Stimulated activated naive CD4-positive, alpha-beta T cell (primary cell): Measurements from ENCODE around the gene BAHCC1.
"Not testable (repeated sequence)": the region's sequence is repeated elsewhere in the genome, so short reads cannot be mapped to it uniquely, and the experiment has no call there.

ENCODE experiments used
- DNase-seq, 6 experiments: peaks; one replicate each; lab custom pipeline; 2025; lab: John Stamatoyannopoulos, UW

Gene BAHCC1

DNA sequence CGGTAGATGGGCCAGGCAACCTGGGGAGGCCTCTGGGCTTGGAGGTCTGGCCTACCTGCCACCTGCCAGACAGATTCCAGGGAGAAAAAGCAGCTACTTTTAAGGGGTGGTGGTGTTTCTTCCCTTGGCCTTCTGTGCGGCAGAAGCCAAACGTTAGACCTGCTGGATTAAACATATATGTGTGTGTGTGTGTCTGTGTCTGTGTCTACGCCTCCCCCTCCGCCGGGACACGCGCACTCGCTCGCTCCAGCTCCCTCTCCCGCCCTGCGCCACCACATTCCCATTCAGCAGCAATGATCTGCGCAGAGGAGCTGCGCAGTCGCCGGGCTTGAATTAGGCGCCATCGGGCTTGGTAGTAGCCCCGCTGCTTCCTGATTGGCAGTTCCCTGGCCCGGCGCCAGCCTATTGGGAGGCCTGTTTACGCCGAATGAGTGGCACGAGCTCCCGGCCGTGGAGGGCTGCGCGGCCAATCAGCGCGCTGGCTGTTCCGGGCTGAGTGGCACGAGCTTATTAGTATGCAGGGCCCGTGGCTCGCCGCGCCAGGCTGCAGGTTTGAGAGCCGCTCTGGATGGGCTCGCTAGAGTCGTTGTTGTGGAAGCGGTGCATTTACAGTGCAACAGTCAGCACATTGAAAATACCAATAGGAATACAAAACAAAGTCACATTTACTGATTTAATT, at the start of gene BAHCC1:
Gene BAHCC1, plus strand, starts transcription at position 537 of the 679 bp plus-strand sequence. CDS start 4,283 bp downstream, outside the sequence.
- DNase-seq, result peak; percentile 35 to 67 (median 52)

DNA sequence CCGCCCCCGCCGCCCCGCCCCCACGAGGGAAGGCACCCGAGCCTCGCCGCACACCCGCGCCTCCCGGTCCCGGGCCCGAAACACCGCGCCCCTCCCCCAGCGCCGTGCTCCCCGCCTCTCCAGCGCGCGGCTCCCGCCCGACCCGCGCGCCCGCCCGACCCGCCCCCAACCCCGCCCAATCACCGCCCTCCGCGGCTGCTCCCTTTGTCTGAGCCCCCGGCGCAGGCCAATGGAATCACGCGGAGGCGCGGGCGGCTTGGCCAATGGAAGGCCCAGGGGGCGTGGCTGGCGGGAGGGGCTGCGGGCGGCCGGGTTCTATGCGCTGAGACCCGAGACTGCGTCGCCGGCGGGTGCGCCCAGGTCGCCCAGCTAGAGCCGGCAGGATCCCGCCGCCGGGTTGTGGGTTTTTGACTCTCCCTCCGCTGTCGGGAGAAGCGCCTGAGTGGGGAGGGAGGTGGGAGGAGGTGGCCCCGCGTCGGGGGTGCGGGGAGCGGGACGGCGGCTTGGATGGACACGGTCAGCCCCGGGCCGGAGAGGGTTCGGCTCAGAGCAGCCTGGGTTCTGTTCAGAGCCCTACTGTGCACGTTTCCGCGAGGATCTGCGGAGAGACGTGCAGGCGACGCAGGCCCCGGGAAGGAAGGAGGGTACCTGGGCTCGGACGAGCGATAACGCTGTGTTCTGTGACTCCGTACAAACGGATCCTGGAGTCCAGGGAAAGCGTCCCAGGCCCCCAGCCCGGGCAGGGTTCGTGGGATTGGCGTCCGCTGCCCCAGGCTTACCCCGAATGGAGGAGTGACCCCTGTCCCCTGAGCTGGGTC, 49.0 kb upstream of the BAHCC1 start:
- DNase-seq, result peak; percentile 82 to 91 (median 90)

GRCh38 chr17:81346908-81347349, 48.3 kb upstream of the BAHCC1 start:
- DNase-seq, result no peak

- DNase-seq, result no peak
These were observed 47.8 kb upstream of the BAHCC1 start for GRCh38 chr17:81347437-81347836.

DNA sequence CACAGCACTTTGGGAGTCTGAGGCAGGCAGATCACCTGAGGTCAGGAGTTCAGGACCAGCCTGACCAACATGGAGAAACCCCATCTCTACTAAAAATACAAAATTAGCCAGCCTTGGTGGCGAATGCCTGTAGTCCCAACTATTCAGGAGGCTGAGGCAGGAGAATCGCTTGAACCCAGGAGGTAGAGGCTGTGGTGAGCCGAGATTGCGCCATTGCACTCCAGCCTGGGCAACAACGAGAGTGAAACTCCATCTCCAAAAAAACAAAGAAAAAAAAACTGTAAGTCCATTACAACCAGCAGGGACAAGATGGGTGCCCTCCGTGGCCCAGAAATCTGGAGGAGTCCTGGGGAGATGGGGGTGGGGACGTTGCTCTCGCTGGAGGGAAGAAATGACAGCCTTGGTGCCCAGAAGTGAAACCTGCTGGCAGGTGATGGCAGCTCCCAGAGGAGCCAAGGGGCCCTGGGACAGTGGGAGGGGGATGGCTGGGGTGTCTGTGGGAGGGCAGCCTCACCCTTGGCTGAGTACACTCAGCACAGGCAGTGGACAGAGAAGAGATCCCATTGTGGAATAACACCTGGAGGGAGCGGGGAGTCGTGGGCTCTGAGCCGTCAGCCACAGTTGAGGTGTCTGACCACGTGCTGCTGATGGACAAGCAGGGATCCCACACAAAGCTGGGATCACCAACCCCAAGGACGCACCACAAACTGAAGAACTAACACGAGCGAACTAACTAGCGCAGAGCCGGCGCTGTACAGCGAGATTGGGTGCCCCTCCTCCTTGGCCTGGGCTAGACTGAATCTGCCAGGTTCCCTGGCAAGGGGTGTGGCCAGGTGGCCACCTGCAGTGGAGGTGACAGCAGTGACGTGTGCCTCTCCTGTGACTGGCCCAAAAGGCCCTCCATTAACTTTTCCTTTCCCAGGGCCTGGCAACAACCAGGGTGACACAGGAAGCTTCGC, 46.9 kb upstream of the BAHCC1 start:
- no peak for DNase-seq

DNA sequence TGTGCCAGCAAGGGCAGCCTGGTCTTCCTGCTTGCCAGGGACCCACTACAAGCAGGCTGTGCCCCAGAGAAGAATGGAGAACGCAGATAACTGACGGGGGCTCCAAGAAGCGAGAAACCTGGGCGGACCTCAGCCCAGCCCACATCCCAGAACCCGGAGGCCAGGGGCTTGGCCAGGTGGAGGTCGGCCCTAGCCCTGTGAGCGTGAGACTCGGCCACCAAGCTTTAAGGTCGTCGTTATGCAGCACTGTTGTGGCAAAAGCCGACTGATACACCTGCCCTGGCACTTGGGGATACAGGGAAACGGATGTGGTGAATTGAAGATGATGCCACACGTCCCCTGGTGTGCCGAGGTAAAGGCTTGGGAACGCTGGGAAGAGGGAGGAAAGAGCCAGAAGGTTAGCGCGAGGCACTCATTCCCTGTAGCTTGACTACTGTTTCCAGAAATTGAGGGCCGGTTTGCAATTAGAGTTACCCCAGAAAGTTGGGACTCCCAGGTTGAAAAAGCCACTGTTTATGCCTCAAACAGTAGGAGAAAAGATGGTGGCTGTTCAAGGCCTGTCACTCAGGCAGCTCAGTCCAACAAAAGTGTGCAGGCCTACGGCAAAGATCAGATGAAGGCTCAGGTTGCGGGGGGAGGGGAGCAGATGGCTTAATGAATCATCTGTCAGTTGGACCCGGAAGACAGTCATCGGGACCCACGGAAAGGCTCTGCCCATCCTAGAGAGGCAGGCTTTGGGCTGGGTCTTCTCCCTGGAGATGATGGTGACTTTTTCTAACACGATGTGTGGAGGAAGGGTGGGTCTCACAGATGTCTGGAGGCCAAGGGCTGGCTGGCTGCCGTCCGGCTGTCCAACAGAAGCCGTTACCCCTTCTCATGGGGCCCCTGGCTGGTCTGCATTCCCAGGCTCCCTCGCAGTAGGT, 45.6 kb upstream of the BAHCC1 start:
- DNase-seq, result no peak

GRCh38 chr17:81350320-81350890, 44.9 kb upstream of the BAHCC1 start:
- DNase-seq, result no peak

- DNase-seq, result not testable (repeated sequence)
These were observed 43.8 kb upstream of the BAHCC1 start for GRCh38 chr17:81351329-81352052.

DNA sequence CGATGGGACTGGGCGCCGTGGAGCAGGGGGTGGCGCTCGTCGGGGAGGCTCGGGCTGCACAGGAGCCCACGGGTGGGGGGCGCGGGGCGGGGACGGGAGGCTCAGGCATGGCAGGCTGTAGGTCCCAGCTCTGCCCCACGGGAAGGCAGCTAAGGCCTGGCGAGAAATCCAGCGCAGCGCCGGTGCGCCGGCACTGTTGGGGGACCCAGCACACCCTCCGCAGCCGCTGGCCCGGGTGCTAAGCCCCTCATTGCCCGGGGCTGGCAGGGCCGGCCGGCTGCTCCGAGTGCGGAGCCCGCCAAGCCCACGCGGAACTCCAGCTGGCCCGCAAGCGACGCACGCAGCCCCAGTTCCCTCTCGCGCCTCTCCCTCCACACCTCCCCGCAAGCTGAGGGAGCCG, 43.2 kb upstream of the BAHCC1 start:
- DNase-seq, result not testable (repeated sequence)

DNA sequence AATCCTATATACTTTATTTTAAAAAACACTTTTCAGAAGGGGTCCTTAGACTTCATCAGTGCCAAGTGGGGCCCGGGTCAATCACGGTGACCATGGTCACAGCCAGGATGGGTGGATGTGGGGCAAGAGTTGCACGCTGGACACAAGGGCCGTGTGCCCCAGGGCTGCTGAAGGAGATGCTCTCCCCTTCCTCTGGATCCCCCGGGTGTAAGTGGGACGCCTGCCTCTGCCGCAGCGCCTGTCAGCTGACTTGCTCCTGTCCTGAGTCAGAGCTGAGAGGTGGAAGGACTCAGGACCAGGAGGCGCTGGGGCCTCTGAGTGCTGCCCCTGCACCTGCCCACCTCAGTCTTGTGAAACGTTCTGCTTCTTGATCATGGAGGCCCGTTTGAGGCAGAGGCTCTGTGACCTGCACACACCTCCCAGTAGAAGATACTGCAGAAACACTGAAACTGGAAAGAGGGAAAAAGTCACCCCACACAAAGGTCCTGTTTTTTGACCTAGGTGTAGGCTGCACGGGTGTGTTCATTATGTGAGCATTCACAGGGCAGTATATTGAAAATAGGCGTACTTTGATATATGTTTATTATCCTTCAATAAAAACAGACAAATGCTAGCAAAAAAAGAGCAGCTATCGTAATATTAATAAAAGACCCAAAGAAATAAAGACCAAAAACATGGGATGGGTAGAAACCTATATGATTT, 40.9 kb upstream of the BAHCC1 start:
- DNase-seq, result no peak

DNA sequence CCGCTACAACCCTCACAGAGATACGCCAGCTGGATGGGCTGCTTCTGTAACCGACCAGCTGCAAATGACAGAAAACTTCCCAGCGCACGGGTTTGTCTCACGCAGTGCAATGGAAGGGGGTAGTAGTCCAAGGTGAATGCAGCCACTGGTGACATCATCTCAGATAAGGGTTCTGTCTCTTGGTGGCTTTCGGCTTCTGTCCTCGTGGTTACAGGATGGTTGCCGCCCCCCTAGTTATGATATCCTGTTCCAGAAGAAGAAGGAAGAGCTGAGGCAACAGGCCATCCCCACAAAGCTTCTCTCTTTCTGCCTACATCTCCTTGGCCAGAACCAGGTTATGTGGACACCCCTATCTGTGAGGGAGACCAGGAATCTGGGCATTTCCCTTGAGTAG, 40.3 kb upstream of the BAHCC1 start:
- no peak for DNase-seq

DNA sequence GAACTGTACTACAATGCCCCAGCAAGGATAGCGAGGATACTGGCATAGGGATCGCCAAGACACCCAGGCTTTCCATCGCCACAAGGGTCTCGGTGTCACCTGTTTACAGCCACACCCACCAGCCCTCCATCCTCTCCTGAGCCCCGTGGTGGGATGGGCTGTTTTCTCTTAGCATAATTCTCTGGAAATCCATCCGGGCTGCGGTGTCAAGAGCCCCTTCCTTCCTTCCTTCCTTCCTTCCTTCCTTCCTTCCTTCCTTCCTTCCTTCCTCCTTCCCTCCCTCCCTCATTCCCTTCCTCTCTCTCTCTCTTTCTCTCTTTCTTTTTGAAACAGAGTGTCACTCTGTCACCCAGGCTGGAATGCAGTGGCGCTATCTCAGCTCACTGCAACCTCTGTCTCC, 36.0 kb upstream of the BAHCC1 start:
- DNase-seq, result no peak

DNA sequence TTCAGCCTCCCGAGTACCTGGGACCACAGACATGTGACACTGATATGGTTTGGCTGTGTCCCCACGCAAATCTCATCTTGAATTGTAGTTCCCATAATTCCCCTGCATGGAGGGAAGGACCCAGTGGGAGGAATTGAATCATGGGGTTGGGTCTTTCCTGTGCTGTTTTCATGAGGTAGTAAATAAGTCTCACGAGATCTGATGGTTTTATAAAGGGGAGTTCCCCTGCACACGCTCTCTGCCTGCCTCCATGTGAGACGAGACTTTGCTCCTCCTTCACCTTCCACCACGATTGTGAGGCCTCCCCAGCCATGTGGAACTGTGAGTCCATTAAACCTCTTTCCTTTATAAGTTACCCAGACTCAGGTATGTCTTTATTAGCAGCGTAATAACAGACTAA, 33.3 kb upstream of the BAHCC1 start:
- DNase-seq, result not testable (repeated sequence)

- DNase-seq, result no peak
These were observed 30.7 kb upstream of the BAHCC1 start for GRCh38 chr17:81364278-81365147.

- DNase-seq, result no peak
These were observed 30.1 kb upstream of the BAHCC1 start for GRCh38 chr17:81365148-81365600.

DNA sequence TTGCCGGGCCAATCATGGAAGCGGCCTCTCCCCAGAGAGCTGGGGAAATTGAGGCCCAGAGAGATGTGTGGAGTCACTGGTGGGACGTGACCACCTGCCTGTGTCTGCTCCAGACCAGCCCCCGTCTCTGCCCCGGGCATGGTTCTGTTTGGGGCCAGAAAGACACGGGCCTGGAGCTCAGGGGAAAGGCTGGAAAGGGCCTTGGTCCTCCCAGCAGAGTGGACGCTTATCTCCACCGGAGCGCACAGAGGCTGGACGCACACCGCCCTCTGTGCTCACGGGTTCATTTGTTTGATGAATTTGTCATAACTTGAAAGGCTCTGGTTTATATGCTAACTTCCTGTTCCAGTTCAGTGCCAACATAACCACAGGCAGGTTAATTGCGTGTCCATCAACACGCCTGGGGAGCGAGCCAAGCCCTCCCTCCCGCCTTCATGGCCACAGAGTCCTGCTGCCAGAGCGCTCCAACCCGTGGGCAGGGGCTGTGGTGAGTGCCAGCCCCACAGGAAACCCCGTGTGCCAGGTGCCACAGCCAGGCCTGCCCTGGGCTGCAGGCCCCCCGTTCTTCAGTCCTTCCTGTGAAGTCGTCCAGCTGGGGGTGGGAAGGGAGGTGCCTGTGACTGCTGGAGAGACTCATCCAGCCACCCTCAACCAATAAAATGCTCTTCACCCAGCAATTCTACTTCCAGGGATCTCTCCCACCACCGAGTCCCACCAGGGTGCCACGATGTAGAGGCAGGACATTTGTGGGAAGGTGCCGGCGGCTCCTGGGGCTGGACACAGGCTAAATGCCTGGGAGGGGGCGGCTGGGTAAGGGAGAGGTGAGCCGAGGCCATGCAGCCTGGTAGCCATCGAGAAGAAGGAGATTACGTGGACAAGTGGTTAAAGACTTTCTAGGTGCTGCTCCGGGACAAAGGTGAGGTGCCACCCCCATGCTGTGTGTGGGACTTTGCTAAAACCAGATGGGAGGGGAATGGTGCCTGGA, 29.4 kb upstream of the BAHCC1 start:
- DNase-seq, result peak in 1 of 6 experiments; percentile 13

- DNase-seq, result no peak
These were observed 28.6 kb upstream of the BAHCC1 start for GRCh38 chr17:81366648-81367047.
